Type B pancreatic cell (in vitro differentiated cells): ENCODE measurements around the gene TP73. TPM values are rescaled to one million over a fixed set of nuclear protein-coding genes. Genes with fewer than 3 reads are reported as not detected.

ENCODE experiments used
- DNase-seq: peaks from one replicate; pipeline ENCODE4 v3.0.0; 2021; ENCODE audit warnings: mixed read lengths; ENCODE audit not compliant: unreplicated experiment; ENCODE audit errors: extremely low spot score
- H3K27ac Mint-ChIP-seq: 2 replicates; pipeline ENCODE4 v1.8.0; 2021; ENCODE audit warnings: mild to moderate bottlenecking, mixed read lengths
- H3K27me3 Mint-ChIP-seq: 2 replicates; pipeline ENCODE4 v1.8.0; 2021; ENCODE audit warnings: mixed read lengths
- H3K36me3 Mint-ChIP-seq: 2 replicates; pipeline ENCODE4 v1.8.0; 2021; ENCODE audit warnings: mixed read lengths
- H3K4me1 Mint-ChIP-seq: one replicate; pipeline ENCODE4 v1.8.0; 2021; ENCODE audit warnings: mixed read lengths; ENCODE audit not compliant: unreplicated experiment
- H3K4me3 Mint-ChIP-seq: 2 replicates; pipeline ENCODE4 v1.8.0; 2021; ENCODE audit warnings: mild to moderate bottlenecking, mixed read lengths
- H3K9me3 Mint-ChIP-seq: 2 replicates; pipeline ENCODE4 v1.8.0; 2021; ENCODE audit warnings: mixed read lengths
- CTCF ChIP-seq: fragments of 200-600 bp; sonication (generic); conservative IDR thresholded peaks from 2 replicates; pipeline ENCODE4 v1.5.0; 2021; ENCODE audit warnings: antibody characterized with exemption, mild to moderate bottlenecking
- total RNA-seq: library from RNA; stranded (reverse); gene quantifications from 2 replicates; pipeline ENCODE4 v1.2.1, GENCODE V29; 2021; ENCODE audit warnings: low replicate concordance

Gene TP73
- total RNA-seq, 1 donor from 2014 or later: 1.6 TPM

- Mint-ChIP-seq H3K27ac (peak overlapping the region; percentile 39), H3K4me1 (no peaks in the 10 kb centered on the region), H3K36me3 (peaks cover 20% of the 10 kb centered on the region), H3K9me3 (no peaks in the 10 kb centered on the region), H3K27me3 (no peaks in the 10 kb centered on the region), H3K4me3 (no peak overlapping the region)
- DNase-seq: no peak
- TF ChIP-seq CTCF: no peak
These were observed 131.5 kb downstream of the TP73 start for GRCh38 chr1:3783651-3784474.

GRCh38 chr1:3785045-3785444 lies 132.7 kb downstream of the TP73 start:
- Mint-ChIP-seq H3K4me3 (no peak overlapping the region), H3K36me3 (peaks cover 17% of the 10 kb centered on the region), H3K9me3 (no peaks in the 10 kb centered on the region), H3K27me3 (no peaks in the 10 kb centered on the region), H3K4me1 (no peaks in the 10 kb centered on the region), H3K27ac (peak overlapping the region; percentile 66)
- DNase-seq: no peak
- no peak for TF ChIP-seq CTCF

- Mint-ChIP-seq H3K27me3 (no peaks in the 10 kb centered on the region), H3K4me1 (no peaks in the 10 kb centered on the region), H3K4me3 (no peak overlapping the region), H3K9me3 (no peaks in the 10 kb centered on the region), H3K27ac (peak overlapping the region; percentile 66), H3K36me3 (peaks cover 12% of the 10 kb centered on the region)
- DNase-seq: no peak
- peak; percentile 53 for TF ChIP-seq CTCF
These were observed 133.3 kb downstream of the TP73 start for GRCh38 chr1:3785456-3786157.

Other genes with a start within 250 kb of the TP73 start
- 16.1 and 28.9 TPM in 2 replicates for gene ARHGEF16, start 197.9 kb upstream of the TP73 start, total RNA-seq
- 26.7 and 61.7 TPM in 2 replicates for gene MEGF6, start 41.0 kb upstream of the TP73 start, total RNA-seq
- 26.6 and 56.6 TPM in 2 replicates for gene TPRG1L, start 27.5 kb upstream of the TP73 start, total RNA-seq
- gene WRAP73, start 2.4 kb upstream of the TP73 start, total RNA-seq: 22.5 and 26.7 TPM in 2 replicates
- not detected in 2 replicates for gene CCDC27, start 99.9 kb downstream of the TP73 start, total RNA-seq
- gene SMIM1, start 120.2 kb downstream of the TP73 start, total RNA-seq: 10.8 and 15.1 TPM in 2 replicates
- 53.5 and 56.5 TPM in 2 replicates for gene LRRC47, start 144.0 kb downstream of the TP73 start, total RNA-seq
- 41.9 and 42.3 TPM in 2 replicates for gene CEP104, start 204.7 kb downstream of the TP73 start, total RNA-seq
- gene DFFB, start 205.0 kb downstream of the TP73 start, total RNA-seq: 6.8 and 10.6 TPM in 2 replicates
- gene C1orf174, start 247.8 kb downstream of the TP73 start, total RNA-seq: 24.7 and 31.4 TPM in 2 replicates